DOHH2 (cell line): ENCODE measurements around the gene KCTD15.

Source experiments
- EZH2phosphoT487 ChIP-seq: fragments of 200-600 bp; sonication (generic); IDR thresholded peaks from 2 replicates; pipeline ENCODE4 v1.6.1; 2017; ENCODE audit warnings: borderline replicate concordance, mild to moderate bottlenecking, antibody characterized with exemption, low read length, moderate library complexity, mixed read lengths
- TF ChIP-seq, protein P1 (sequence below): fragments of 200-600 bp; sonication (generic); IDR thresholded peaks from one replicate; pipeline ENCODE4 v1.5.1; 2014; ENCODE audit warnings: antibody characterized with exemption, mild to moderate bottlenecking, low read depth, low read length; ENCODE audit not compliant: poor library complexity, severe bottlenecking

DNA sequence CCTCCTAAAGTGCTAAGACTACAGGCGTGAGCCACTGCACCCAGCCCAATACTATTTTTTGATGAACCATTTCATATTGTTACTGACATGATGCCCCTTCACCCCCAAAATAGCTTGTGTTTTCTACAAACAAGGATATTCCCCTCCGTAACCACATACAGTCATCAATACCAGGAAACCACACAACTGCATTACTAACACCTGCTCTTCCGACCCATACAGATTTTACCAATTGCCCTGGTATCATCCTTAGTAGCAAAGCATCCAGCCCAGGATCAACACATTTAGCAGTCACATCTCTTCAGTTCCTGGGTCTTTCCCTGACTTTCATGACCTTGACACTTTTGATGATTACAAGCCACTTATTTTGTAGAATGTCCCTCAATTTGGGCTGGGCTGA, 33.6 kb downstream of the KCTD15 start:
- TF ChIP-seq, protein P1, sequence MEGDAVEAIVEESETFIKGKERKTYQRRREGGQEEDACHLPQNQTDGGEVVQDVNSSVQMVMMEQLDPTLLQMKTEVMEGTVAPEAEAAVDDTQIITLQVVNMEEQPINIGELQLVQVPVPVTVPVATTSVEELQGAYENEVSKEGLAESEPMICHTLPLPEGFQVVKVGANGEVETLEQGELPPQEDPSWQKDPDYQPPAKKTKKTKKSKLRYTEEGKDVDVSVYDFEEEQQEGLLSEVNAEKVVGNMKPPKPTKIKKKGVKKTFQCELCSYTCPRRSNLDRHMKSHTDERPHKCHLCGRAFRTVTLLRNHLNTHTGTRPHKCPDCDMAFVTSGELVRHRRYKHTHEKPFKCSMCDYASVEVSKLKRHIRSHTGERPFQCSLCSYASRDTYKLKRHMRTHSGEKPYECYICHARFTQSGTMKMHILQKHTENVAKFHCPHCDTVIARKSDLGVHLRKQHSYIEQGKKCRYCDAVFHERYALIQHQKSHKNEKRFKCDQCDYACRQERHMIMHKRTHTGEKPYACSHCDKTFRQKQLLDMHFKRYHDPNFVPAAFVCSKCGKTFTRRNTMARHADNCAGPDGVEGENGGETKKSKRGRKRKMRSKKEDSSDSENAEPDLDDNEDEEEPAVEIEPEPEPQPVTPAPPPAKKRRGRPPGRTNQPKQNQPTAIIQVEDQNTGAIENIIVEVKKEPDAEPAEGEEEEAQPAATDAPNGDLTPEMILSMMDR: no peak
- TF ChIP-seq EZH2phosphoT487: no peak
